ENCODE results near the gene PATJ. TPM values are rescaled to one million over a fixed set of nuclear protein-coding genes. Genes with fewer than 3 reads are reported as not detected.

The PATJ gene
- polyA plus RNA-seq, 1 of the 3 experiments (the other 2 are of a cell fraction), result 3.0 TPM

- H3K79me2 ChIP-seq (ENCODE audit: insufficient read depth), result no peaks in the 10 kb centered on the region
- no peaks in the 10 kb centered on the region for H4K20me1 ChIP-seq (ENCODE audit: insufficient read depth)
- no peak overlapping the region for H3K4me3 ChIP-seq (ENCODE audit: low read depth in 2 of 2, low read length in 1 of 2)
- no peak overlapping the region for H3K4me2 ChIP-seq
- DNase-seq, result no peak
- H3K9ac ChIP-seq, result no peak overlapping the region
- no peaks in the 10 kb centered on the region for H3K36me3 ChIP-seq (replicated peaks in 1 of 2; ENCODE audit: control insufficient read depth in 1 of 2, insufficient read depth in 2 of 2, low read length in 1 of 2)
- H2AFZ ChIP-seq (ENCODE audit: low read depth), result no peak overlapping the region
- CTCF ChIA-PET, result no interaction called here
- H3K9me2 ChIP-seq, result no peaks in the 10 kb centered on the region
- no peaks in the 10 kb centered on the region for H3K27me3 ChIP-seq (ENCODE audit: insufficient read depth)
- no peaks in the 10 kb centered on the region for H3K9me3 ChIP-seq
- TF ChIP-seq TCF12 (IDR thresholded peaks at IDR 0.05) (no peak), IRF3 (IDR thresholded peaks at IDR 0.05; ENCODE audit: low read depth, low read length) (no peak)
- no peak overlapping the region for H3K27ac ChIP-seq (ENCODE audit: low read depth in 2 of 2, low read length in 1 of 2)
- H3F3A ChIP-seq (replicated peaks; ENCODE audit: insufficient read depth), result no peaks in the 10 kb centered on the region
- POLR2A ChIA-PET, result no interaction called here
- H3K4me1 ChIP-seq (ENCODE audit: control insufficient read depth in 1 of 2, insufficient read depth in 2 of 2, low read depth in 1 of 2, low read length in 1 of 2), result no peaks in the 10 kb centered on the region
Observed at GRCh38 chr1:61910035-61910434, 167.8 kb downstream of the PATJ start.

- Histone ChIP-seq H3K4me2 (no peak overlapping the region), H3K9me3 (no peaks in the 10 kb centered on the region), H3F3A (replicated peaks; ENCODE audit: insufficient read depth) (no peaks in the 10 kb centered on the region), H3K27ac (ENCODE audit: low read depth in 2 of 2, low read length in 1 of 2) (no peak overlapping the region), H3K9me2 (no peaks in the 10 kb centered on the region), H3K79me2 (ENCODE audit: insufficient read depth) (no peaks in the 10 kb centered on the region), H3K36me3 (replicated peaks in 1 of 2; ENCODE audit: control insufficient read depth in 1 of 2, insufficient read depth in 2 of 2, low read length in 1 of 2) (no peaks in the 10 kb centered on the region), H3K4me3 (ENCODE audit: low read depth in 2 of 2, low read length in 1 of 2) (no peak overlapping the region), H2AFZ (ENCODE audit: low read depth) (no peak overlapping the region), H4K20me1 (ENCODE audit: insufficient read depth) (no peaks in the 10 kb centered on the region), H3K27me3 (ENCODE audit: insufficient read depth) (no peaks in the 10 kb centered on the region), H3K4me1 (ENCODE audit: control insufficient read depth in 1 of 2, insufficient read depth in 2 of 2, low read depth in 1 of 2, low read length in 1 of 2) (no peaks in the 10 kb centered on the region), H3K9ac (no peak overlapping the region)
- no peak for TF ChIP-seq NRF1 (IDR thresholded peaks at IDR 0.05; ENCODE audit: low read depth, low read length)
- no peak for TF ChIP-seq ELF1 (IDR thresholded peaks at IDR 0.05)
- TF ChIP-seq CTCF (IDR thresholded peaks at IDR 0.05), result no peak
- TF ChIP-seq MAX (IDR thresholded peaks at IDR 0.05; ENCODE audit: low read depth), result no peak
- TF ChIP-seq TAF1 (IDR thresholded peaks at IDR 0.05; ENCODE audit: borderline replicate concordance, low read depth, low read length), result no peak
- no peak for TF ChIP-seq USF2 (IDR thresholded peaks at IDR 0.05; ENCODE audit: borderline replicate concordance, low read depth, low read length)
- no peak for TF ChIP-seq IRF3 (IDR thresholded peaks at IDR 0.05; ENCODE audit: low read depth, low read length)
- POLR2A ChIA-PET, result no interaction called here
- DNase-seq, result no peak
- WGBS (ENCODE audit: low lambda C conversion rate), result 82% methylated on average over 4 of the region's 4 CpGs
- CTCF ChIA-PET, result no interaction called here
Observed at GRCh38 chr1:61914823-61915482, 172.7 kb downstream of the PATJ start.

Measured in SK-N-SH (cell line).